Measurements from ENCODE around the gene LIG1.

GRCh38 chr19:48117515-48118130 is 52.5 kb downstream of the LIG1 start:
- TF ChIP-seq, protein P1, sequence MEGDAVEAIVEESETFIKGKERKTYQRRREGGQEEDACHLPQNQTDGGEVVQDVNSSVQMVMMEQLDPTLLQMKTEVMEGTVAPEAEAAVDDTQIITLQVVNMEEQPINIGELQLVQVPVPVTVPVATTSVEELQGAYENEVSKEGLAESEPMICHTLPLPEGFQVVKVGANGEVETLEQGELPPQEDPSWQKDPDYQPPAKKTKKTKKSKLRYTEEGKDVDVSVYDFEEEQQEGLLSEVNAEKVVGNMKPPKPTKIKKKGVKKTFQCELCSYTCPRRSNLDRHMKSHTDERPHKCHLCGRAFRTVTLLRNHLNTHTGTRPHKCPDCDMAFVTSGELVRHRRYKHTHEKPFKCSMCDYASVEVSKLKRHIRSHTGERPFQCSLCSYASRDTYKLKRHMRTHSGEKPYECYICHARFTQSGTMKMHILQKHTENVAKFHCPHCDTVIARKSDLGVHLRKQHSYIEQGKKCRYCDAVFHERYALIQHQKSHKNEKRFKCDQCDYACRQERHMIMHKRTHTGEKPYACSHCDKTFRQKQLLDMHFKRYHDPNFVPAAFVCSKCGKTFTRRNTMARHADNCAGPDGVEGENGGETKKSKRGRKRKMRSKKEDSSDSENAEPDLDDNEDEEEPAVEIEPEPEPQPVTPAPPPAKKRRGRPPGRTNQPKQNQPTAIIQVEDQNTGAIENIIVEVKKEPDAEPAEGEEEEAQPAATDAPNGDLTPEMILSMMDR (IDR thresholded peaks at IDR 0.05), result no peak
- TF ChIP-seq EP300 (IDR thresholded peaks at IDR 0.05), result no peak
